Activated CD8-positive, alpha-beta memory T cell treated with anti-CD3 and anti-CD28 coated beads, Interleukin-2, amount 50 U/mL, for 4 hours (primary cell): ENCODE measurements around the gene ITIH5.

ENCODE experiments used
- DNase-seq: peaks from one replicate; pipeline ENCODE4 v3.0.0-alpha.2; 2020

The ITIH5 gene

GRCh38 chr10:7579681-7580080 lies 87.1 kb downstream of the ITIH5 start:
- no peak for DNase-seq

DNA sequence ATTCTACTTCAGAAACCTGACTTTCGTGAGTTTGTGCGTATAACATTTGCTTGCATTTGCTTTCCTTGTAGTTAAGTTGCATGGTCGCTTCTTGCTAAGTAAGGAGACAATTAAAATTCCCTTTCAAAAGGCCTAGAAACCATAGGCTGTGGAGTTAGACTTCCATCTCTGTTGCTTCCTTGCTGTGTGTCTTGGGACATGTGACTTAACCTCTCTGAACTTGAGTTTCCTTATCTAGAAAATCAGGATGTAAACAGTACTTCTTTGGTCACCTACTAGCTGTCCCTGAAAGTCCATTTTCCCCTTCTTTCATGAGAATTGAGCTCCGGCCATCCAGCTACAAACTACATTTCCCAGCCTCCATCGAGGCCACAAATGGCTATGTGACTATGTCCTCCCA lies 89.2 kb downstream of the ITIH5 start:
- DNase-seq, result no peak

DNA sequence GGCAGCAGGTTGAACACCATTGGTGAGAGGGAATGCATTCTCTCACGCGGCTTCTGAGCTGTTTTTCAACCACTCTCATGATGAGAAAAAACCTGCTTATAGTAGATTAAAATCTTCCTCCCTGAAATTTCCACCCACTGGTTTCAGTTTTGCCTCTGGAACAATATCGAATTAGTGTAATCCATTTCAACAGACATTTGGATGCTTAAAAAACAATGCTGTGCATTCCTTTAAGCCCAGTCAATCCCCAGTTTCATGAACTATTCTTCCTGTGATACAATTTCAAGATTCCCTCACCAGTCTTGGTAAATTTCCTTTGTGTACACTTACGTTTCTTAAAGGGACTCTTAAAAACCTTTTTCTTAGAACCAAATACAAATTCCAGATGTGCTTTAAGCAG lies 89.6 kb downstream of the ITIH5 start:
- no peak for DNase-seq

DNA sequence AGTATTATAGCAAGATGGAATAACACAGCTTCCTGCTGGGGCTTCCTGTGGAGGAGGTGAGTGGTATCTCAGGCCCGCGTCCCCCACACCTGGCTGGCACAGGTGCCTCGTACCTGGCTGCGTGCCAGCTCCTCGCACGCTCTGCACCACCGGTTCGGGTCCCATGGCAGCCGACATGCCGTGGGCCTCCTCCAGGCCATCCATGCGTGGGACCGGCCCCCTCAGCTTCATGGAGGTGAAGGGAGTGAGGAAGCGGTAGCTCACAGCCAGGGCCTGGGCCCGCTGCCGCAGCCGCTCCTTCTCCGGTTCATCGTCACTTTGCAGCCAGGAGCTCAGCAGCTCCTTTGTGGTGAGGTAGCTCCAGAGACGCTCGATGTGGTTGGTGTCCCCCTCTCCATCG lies 90.4 kb downstream of the ITIH5 start:
- no peak for DNase-seq

GRCh38 chr10:7572391-7572790 lies 94.4 kb downstream of the ITIH5 start:
- no peak for DNase-seq

DNA sequence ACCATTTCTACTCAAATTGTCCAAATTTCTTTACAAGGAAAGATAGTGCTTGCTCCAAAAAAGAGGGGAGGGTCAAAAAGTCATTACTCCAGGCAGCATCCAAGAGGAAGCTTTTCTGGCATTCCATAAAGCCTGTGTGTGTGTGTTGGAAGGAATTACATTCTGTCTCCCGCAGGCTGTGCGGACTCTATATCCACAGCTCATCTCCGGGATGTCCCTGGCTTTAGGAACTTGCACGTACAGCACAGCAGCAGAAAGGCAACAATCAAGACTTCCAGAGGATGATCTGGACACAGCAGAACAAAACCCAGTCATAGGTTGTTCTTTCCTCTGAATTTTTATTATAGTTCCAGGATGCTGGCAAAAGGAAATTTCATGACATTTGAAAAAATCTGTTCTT lies 94.8 kb downstream of the ITIH5 start:
- no peak for DNase-seq

DNA sequence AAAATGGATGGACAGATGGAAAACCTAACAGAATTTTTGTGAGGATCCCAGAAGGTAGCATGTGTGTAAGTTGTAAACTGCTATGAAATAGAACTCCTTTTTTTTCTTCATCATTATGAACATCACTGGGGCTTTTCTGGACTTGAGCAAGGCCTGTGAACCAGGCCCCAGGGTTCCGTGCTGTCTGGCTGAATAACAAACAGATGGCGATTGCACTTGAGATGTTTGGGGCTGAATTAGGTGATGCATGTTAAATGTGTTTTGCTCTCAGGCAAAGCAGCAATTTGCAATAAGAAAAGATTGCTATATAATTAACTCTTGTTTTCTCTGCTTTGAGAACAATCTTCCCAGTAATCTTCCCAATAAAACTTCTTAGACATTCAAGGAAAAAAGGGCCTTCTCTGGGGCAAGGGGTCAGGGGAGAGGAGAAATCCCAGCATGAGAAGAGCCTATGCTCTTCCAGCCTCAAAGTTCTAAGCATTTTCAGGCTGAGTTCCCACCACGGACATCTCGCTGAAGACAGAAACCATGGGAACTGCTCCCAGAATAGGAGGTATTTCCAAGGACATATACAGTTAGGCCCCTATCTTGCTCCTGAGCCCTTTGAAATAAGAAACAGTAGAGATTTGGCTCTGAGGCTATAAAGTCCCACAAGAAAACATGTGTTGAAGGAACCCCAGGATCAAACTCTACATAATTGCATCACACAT lies 98.7 kb downstream of the ITIH5 start:
- DNase-seq, result no peak

DNA sequence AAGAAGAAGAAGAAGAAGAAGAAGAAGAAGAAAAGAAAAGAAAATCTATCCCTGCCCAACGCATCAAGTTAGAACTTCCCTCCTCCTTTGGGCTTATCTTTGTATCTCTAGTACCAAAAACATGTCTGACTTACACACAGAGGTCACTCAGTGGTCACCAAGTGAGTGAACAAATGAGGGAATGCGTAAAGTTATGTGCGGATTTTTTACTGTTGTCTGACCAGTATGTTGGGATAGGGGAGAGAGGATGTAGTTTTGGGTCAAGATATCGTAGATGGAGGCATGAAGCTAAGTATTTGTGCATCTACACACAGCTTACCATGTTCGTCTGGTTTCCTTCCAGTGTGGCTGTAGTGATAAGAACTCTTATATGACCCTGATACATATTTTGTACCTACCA lies 99.9 kb downstream of the ITIH5 start:
- DNase-seq, result no peak

GRCh38 chr10:7565871-7566270 lies 100.9 kb downstream of the ITIH5 start:
- no peak for DNase-seq

DNA sequence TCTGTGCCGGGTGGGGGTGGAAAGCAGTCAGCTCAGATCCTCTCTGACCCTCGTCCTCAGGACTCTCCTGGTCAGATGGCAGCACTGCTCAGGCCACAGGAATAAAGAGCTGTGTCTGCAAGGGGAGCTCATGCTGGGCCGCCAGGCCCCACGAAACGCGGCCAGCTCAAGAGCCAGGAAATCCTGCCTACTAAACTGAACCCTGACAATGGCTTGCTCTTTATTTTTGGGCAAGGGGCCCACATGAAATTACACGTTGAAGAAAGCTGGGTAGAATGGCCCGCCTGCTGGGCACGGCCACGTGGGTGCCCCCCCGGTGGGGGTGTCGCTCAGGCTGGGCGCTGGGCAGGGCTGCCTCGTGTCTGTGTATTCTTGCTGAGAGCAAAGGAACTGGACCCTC lies 103.0 kb downstream of the ITIH5 start:
- no peak for DNase-seq

GRCh38 chr10:7563368-7563767 lies 103.4 kb downstream of the ITIH5 start:
- DNase-seq, result no peak

- DNase-seq, result no peak
Observed at GRCh38 chr10:7561985-7562384, 104.8 kb downstream of the ITIH5 start.

DNA sequence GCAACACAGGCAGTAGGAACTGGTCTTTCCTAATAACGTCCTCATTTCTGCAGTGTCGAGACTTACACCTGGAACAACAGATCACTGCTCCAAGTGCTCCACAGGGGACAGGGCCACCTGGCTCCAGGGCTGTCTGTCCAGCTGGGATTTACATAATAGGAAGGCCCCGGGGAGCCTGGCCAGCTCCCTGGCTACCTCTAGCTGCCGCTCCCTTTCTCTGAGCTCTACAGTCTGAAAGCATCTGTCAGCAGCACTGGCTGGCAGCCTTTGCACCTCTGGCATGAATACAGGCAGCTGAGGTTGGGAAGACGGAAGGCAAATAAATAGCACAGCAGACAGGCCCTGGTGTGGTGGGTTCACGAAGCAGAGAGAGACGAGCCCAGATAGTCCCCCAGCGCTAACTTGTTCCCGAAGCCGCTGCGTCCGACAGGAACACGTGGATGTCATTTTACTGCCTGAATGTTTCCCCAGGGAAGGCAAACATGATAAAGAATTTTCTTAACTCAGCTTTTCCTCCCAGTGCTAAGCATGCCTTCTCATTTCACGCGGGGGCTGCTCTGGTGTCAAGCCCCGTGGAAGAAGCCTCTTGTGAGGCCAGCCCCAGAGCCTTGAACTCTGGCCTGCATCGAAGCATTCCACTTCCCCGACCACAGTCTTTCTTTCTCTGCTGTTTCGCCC lies 105.4 kb downstream of the ITIH5 start:
- no peak for DNase-seq

- no peak for DNase-seq
Observed at GRCh38 chr10:7560519-7560918, 106.2 kb downstream of the ITIH5 start.

GRCh38 chr10:7559386-7559785 lies 107.4 kb downstream of the ITIH5 start:
- DNase-seq, result no peak

GRCh38 chr10:7558036-7558435 lies 108.7 kb downstream of the ITIH5 start:
- DNase-seq, result no peak

- DNase-seq, result no peak
Observed at GRCh38 chr10:7553531-7553930, 113.2 kb downstream of the ITIH5 start.

DNA sequence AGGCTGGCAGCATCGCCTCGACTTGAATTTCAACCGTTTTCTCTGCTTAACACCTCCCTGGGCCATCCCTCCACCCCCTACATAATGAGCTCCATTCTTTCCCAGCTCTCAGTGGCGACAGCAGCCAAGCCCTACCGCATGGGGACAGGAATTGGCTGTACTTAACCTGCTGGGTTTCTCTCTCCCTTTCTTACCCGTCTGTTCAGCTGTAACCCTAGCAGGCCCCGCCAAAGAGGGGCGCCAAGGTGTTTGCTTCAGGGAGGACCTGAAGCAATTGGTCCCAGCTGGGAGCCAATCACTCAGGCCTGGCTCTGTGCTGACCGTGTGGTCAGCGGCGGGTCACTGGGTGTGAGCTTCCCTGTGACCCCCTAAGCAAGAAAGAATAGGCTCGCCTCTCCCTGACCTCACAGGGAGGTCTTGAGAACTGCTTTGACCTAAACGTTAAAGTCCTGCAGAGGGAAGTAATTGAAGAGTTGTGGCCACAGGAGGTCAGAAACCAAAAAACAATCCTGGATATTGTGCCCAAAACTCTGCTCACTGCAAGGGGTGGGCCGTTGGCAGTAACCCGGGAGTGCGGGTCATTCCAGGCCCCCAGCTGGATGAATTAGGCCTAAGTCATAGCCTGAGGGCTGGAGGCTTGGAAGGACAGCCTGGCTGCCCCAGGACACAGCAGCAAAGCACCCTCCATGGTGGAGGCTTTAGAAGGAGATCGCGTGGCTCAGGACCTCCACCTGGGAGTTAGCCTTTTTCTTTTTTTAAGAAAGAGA lies 114.6 kb downstream of the ITIH5 start:
- no peak for DNase-seq

GRCh38 chr10:7551289-7551688 lies 115.5 kb downstream of the ITIH5 start:
- DNase-seq, result no peak

- DNase-seq, result no peak
Observed at GRCh38 chr10:7550013-7550412, 116.8 kb downstream of the ITIH5 start.

- no peak for DNase-seq
Observed at GRCh38 chr10:7547829-7548228, 118.9 kb downstream of the ITIH5 start.

DNA sequence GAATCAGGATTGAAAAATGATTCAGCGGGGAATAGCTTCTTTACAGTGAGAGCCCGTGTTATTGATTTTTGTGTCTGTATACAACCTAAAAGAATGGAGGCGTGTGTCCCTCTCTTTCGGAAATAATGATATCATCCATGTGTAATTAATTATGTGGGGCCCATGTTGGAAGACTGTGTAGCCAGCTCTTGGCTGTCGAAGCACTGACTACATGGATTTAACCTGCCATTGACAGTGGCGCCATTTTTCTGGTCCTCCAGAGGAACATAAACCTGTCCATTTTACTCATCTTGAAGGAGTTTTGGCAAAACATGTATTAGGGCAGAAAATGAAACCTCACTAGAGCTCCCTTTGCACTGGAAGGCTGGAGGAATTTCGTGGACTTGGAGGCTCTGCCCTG lies 119.6 kb downstream of the ITIH5 start:
- no peak for DNase-seq

DNA sequence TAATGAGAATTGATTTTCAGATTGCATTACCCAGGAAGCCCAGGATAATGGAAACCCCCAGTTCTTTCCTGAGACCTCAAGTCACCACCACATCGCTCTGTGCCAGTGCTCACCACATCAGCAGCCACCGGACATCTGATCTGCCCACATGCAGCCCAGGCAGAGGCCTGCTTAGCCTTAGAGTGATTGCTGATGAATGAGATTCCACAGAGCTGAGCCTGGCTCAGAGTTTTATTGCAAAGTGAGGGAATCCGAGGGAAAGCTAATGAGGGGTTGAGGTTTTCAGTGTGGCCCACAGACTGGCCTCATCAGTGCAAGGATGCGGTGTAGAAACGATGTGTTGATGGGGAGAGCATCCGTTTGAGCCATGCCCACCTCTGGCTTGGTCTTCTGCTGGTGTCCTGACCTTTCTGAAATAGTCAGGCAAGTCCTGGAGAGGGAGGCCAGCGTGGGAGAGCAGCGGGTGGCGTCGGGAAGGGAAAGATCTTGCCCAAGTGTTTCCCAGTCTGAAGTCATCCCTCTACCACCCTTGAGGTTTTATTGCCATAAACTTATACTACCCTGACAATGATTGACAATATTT lies 120.3 kb downstream of the ITIH5 start:
- no peak for DNase-seq

DNA sequence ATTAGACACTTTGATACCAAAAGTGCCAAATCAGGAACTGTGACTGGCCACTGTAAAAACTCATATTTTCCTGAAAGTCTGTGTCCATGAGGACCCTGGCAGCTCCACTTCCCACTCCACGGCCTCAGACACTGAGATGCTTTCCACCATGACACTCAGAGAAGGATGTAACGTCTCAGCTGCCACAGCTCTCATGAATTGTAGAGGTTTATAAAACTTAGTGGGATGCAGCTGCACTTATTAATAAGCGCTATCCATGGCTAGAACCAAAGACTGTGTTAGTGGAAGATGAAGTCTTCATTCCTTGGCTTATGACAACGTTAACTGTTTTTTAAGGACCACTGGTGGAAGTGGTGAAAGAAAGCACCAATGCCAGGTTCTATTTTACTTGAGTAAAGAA lies 121.0 kb downstream of the ITIH5 start:
- DNase-seq, result no peak
